Chondrocyte (in vitro differentiated cells): ENCODE results near the gene SRSF5. TPM values are rescaled to one million over a fixed set of nuclear protein-coding genes. Genes with fewer than 3 reads are reported as not detected.

ENCODE experiments used
- DNase-seq: peaks from one replicate; pipeline ENCODE4 v3.0.0; 2021; ENCODE audit warnings: mixed read lengths, low spot score
- H3K27ac Mint-ChIP-seq: one replicate; pipeline ENCODE4 v1.8.0; 2021; ENCODE audit warnings: mild to moderate bottlenecking, moderate library complexity, mixed read lengths; ENCODE audit not compliant: unreplicated experiment
- H3K27me3 Mint-ChIP-seq: 2 replicates; pipeline ENCODE4 v1.8.0; 2021; ENCODE audit warnings: low read depth, mixed read lengths
- H3K36me3 Mint-ChIP-seq: 2 replicates; pipeline ENCODE4 v1.8.0; 2021; ENCODE audit warnings: low read depth, mixed read lengths
- H3K4me1 Mint-ChIP-seq: 2 replicates; pipeline ENCODE4 v1.8.0; 2021; ENCODE audit warnings: low read depth, mild to moderate bottlenecking, mixed read lengths
- H3K4me3 Mint-ChIP-seq: one replicate; pipeline ENCODE4 v1.8.0; 2021; ENCODE audit warnings: mild to moderate bottlenecking, moderate library complexity, mixed read lengths; ENCODE audit not compliant: unreplicated experiment
- H3K9me3 Mint-ChIP-seq: 2 replicates; pipeline ENCODE4 v1.8.0; 2021; ENCODE audit warnings: low read depth, mixed read lengths
- CTCF ChIP-seq: fragments of 200-600 bp; sonication (generic); IDR thresholded peaks from 2 replicates; pipeline ENCODE4 v1.5.0; 2021; ENCODE audit warnings: antibody characterized with exemption, mild to moderate bottlenecking, moderate library complexity
- total RNA-seq: library from RNA; stranded (reverse); gene quantifications from 3 replicates; pipeline ENCODE4 v1.2.1, GENCODE V29; 2021

Gene SRSF5
- total RNA-seq, 1 donor from 2014 or later, result 163 TPM

DNA sequence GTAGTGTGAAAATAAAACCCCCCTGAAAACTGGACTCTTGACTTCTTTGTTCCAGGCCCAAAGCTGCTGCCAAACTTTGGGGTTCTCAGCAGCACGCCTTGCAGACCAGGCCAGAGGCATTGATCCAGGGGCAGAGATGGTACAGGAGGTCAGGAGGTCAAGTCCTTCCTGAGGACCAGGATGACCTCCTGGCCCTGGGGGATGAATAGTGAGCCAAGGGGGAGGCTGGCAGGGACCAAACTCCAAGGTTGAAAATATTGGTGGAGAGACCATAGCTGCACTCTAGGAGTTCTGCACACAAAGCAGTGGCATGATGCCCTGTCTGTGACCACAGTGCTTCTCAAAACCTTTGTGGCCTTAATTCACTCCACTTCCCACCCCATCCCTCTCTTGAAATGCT, 18.0 kb downstream of the SRSF5 start:
- TF ChIP-seq CTCF, result no peak
- Mint-ChIP-seq H3K27me3 (no peaks in the 10 kb centered on the region), H3K4me3 (no peak overlapping the region), H3K36me3 (peaks cover 4% of the 10 kb centered on the region), H3K9me3 (peaks cover 3% of the 10 kb centered on the region), H3K4me1 (no peaks in the 10 kb centered on the region), H3K27ac (no peak overlapping the region)
- no peak for DNase-seq

- Mint-ChIP-seq H3K9me3 (peaks cover 3% of the 10 kb centered on the region), H3K36me3 (no peaks in the 10 kb centered on the region), H3K4me1 (no peaks in the 10 kb centered on the region), H3K4me3 (no peak overlapping the region), H3K27ac (no peak overlapping the region), H3K27me3 (no peaks in the 10 kb centered on the region)
- no peak for TF ChIP-seq CTCF
- no peak for DNase-seq
These were observed 19.7 kb downstream of the SRSF5 start for GRCh38 chr14:69786603-69787002.

GRCh38 chr14:69789118-69789640, 22.2 kb downstream of the SRSF5 start:
- H3K27ac Mint-ChIP-seq, result no peak overlapping the region
- DNase-seq, result no peak
- TF ChIP-seq CTCF, result no peak
- no peak overlapping the region for H3K4me3 Mint-ChIP-seq
- H3K9me3 Mint-ChIP-seq, result peaks cover 3% of the 10 kb centered on the region
- no peaks in the 10 kb centered on the region for H3K4me1 Mint-ChIP-seq
- no peaks in the 10 kb centered on the region for H3K36me3 Mint-ChIP-seq
- no peaks in the 10 kb centered on the region for H3K27me3 Mint-ChIP-seq

GRCh38 chr14:69792887-69793421, 26.0 kb downstream of the SRSF5 start:
- no peak overlapping the region for H3K4me3 Mint-ChIP-seq
- H3K27me3 Mint-ChIP-seq, result peaks cover 10% of the 10 kb centered on the region
- no peaks in the 10 kb centered on the region for H3K36me3 Mint-ChIP-seq
- H3K4me1 Mint-ChIP-seq, result no peaks in the 10 kb centered on the region
- DNase-seq, result no peak
- H3K9me3 Mint-ChIP-seq, result peaks cover 3% of the 10 kb centered on the region
- no peak overlapping the region for H3K27ac Mint-ChIP-seq
- no peak for TF ChIP-seq CTCF

GRCh38 chr14:69794791-69795190, 27.8 kb downstream of the SRSF5 start:
- no peak for TF ChIP-seq CTCF
- DNase-seq, result no peak
- no peaks in the 10 kb centered on the region for H3K4me1 Mint-ChIP-seq

More at GRCh38 chr14:69794791-69795190, 27.8 kb downstream of the SRSF5 start:
- H3K27me3 Mint-ChIP-seq, result peaks cover 13% of the 10 kb centered on the region
- H3K36me3 Mint-ChIP-seq, result no peaks in the 10 kb centered on the region
- H3K9me3 Mint-ChIP-seq, result peaks cover 2% of the 10 kb centered on the region
- no peak overlapping the region for H3K4me3 Mint-ChIP-seq
- no peak overlapping the region for H3K27ac Mint-ChIP-seq
